GM18505 (cell line): ENCODE data around the gene PHEX.

ENCODE experiments used
- ATAC-seq: cut with Tn5 transposase; IDR thresholded peaks from one replicate; pipeline ENCODE4 v1.9.1; 2021; ENCODE audit not compliant: unreplicated experiment
- POLR2A ChIP-seq: IDR thresholded peaks from 4 replicates; pipeline ENCODE4 v1.6.1; 2011; ENCODE audit warnings: borderline replicate concordance; ENCODE audit not compliant: insufficient read depth, insufficient read length; ENCODE audit errors: extremely low read depth

PHEX gene

DNA sequence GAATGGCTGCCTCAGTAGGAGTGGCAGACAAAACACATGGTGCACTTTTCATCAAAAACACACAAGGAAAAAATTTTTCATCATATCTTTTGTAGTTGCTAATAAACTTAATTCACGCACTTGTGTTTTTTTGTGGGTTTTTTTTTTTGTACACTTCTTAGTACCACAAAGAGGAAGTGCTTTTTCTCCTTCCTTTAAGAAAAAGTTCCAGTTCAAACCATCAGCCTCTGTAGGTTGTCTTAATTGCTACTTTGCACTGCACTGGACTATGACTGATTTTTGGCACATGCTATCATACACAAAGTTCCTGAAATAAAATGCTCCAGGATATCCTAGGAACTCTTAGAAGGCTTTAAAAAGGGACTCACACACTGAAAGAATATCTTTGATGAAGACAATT, at the start of gene PHEX:
TSS of gene PHEX (plus strand) at position 242 of the 400 bp plus-strand sequence. CDS start 681 bp downstream, outside the sequence.
- no peak for TF ChIP-seq POLR2A
- ATAC-seq, result no peak

DNA sequence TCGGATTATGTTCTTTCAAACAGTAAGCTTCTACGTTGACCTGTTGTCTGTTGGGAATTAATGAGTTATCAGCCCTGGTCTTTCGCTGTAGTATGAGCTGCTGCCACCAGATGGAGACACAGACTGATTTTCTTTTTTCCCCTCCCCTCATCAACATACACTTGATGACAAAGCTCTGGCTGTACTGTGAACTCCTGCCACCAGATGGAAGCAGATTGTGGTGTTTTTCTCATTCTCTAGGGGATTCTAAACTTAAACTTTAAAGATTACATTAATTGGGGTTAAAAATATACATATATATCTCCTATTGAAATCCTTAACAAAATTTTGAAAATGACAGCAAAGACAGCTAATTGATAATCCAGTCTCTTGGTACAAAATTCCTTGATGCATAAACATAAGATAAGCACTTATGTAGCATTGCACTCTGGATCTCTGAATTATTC, 46.8 kb upstream of the PHEX start:
- ATAC-seq, result peak; percentile 93
- TF ChIP-seq POLR2A, result no peak

DNA sequence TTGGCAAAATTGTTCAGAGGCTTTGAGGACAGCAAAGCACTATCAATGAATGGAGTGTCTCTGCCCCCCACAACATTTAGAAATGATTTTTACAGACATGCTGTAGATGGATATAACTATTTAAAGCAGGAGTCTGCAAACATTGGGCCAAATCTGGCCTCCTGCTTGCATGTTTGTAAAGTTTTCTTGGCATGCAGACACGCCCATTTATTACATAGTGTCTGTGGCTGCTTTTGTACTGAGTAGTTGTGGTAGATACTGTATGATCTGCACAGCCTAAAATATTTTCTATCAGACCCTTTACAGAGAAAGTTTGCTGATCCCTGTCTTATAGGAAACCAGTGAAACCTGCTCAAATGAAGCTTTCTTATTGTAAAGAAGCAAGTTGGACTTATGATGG, 45.5 kb upstream of the PHEX start:
- no peak for ATAC-seq
- TF ChIP-seq POLR2A, result no peak

DNA sequence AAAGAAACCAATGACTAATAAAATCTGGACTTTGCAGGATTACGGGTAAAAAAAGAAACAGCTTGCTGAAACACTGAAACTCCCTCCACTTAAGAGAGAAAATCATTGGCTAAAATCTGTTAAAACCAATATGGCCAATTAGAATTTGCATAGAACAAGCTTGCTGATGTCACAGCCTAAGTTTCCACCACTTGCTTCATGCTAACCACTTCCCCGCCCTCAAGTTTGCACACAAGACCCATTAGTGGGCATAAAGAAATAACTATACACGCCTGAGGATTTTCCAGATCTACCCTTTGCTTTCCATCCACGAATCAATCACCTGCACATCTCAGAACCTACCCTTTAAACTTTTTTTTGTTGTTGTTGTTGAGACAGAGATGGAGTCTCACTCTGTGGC, 42.7 kb upstream of the PHEX start:
- no peak for ATAC-seq
- no peak for TF ChIP-seq POLR2A

DNA sequence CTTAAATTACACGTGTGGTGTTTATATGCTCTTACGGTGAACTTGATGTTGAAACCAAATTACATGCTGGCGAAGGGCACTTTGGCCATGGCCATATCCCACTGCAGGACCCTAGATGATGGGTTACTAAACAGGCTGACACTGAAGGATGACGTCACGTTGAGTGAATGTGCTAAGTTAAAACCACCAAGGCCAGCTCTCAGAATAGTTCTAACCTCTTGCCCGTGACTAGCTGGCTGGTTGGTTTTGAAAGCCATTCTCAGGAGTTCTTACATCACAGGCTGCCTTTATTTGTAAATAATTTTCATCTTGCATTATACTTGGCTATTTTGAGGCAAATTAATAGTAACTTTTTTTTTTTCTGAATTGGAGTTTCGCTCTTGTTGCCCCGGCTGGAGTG, 41.3 kb upstream of the PHEX start:
- no peak for ATAC-seq
- TF ChIP-seq POLR2A, result no peak

DNA sequence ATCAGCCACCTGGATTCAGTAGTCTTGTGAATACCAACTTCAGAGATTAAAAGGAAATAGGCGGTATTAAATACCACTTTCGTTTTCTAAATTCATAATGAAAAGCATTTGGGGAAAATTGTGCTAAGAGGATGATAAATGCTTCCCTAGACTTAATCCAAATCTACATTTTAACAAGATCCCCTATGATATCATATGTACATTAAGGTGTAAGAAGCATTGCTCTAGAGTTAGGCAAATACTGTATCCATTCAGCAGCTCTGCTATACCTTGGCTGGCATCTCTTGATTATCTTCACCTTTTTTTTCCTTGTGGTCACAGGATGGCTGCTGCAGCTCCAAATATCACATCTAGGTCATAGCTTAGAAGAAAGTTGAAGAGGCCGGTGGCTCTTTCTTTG, 40.6 kb upstream of the PHEX start:
- no peak for TF ChIP-seq POLR2A
- ATAC-seq, result no peak

DNA sequence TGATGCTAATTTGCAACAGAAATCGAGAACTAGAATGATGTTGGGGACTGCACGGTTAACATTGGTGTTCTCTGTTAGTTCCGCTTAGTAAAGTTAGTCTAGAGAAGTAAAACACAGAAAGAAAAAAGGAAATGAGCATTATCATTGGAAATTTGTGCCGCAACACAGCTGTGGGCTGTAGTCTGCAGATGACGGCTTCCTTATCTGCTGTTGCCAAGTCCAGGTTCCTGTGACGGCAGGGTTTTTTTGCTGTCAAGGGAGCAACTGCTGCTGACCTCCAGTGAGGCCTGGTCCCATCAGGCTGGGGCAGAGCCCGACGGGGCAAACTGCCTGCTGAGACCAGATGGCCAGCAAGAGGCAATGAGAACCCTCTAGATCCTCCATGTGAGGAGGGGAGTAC, 38.9 kb upstream of the PHEX start:
- no peak for TF ChIP-seq POLR2A
- peak; percentile 86 for ATAC-seq

DNA sequence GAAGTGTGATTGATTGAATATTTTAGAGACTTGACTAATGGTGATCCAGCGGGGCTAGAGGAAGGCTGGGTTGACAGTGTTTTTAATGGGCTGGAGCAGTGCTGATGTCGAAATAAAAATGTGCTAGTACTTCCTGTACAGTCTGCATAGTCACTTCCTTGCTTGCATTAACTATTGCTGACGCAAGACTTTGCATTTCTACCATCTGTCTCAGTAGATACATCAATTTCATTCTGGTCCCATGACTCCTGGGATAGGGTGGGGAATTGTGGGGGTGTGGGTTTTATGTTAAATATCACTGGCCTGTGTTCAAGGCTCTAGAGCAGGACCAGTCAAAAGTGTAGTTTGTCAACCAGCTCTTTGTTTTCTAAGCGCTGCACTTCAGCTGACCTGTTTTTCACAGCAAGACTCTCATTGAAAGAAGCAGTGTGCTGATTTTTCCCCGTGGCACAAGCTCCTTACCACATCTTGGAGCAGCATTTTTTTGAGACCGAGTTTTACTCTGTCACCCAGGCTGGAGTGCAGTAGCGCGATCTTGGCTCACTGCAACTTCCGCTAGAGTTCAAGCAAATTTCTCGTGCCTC, 35.2 kb upstream of the PHEX start:
- TF ChIP-seq POLR2A, result no peak
- no peak for ATAC-seq

DNA sequence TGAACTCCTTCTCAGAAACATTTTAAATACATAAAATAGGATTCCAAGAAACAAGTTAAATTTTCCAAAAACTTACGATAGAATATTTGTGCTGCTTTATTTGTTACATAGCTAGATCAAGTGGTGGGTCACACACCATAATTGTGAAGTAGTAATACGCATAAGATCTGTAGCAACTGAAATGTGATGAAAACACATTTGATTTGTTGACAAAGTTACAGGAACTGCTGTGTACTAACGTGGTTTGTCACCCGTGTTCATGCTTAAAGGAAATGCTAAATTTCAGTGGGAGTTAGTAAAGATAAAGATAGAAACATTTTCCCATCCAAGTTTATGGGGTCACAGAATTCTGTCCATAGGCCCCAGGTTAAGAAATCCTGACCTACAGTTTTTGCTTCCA, 34.1 kb upstream of the PHEX start:
- no peak for ATAC-seq
- no peak for TF ChIP-seq POLR2A

DNA sequence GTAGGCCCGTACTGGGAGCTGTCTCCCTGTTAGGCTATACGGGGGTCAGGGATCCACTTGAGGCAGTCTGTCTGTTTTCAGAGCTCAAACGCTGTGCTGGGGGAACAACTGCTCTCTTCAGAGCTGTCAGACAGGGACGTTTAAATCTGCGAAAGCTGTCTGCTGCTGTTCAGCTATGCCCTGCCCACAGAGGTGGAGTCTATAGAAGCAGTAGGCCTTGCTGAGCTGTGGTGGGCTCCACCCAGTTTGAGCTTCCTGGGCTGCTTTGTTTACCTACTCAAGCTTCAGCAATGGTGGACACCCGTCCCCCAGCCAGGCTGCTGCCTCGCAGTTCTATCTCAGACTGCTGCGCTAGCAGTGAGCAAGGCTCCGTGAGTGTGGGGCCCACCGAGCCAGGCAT, 27.3 kb upstream of the PHEX start:
- ATAC-seq, result no peak
- TF ChIP-seq POLR2A, result no peak

DNA sequence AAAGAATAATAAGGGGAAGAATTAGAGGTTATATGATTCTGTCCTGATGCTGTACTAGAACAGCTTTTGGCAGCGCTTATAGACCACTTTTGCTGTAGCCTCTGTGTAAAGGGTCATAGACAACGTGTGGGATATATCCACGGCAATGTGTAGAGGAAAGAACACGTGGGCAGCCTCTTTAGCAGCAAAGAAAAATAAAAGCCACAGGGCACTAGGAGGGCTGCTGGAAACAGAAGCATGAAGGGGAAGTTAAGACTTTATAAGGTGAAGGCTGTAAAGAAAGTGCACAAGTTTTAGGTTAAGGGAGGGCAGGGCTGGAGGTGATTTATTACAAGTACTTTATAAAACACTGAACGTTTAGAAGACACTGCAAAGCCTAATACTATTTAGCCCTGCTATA, 20.1 kb upstream of the PHEX start:
- TF ChIP-seq POLR2A, result no peak
- ATAC-seq, result no peak

DNA sequence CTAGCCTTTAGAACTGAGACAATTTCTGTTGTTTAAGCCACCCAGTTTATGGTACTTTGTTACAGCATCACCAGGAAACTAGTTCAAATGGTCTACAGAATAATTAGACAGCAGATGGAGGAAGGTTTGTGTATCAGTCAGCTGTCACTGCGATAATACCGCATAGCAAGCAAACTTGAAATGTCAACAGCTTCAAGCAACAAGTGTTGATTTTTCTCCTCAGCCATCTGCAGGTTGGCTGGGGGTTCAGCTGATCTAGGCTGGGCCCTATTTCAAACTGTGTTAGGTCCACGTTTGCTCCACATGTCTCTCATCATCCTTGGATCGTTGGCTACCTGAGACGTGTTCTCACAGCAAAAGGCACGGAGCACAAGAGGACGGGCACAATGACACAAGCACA, 19.2 kb upstream of the PHEX start:
- ATAC-seq, result no peak
- no peak for TF ChIP-seq POLR2A

DNA sequence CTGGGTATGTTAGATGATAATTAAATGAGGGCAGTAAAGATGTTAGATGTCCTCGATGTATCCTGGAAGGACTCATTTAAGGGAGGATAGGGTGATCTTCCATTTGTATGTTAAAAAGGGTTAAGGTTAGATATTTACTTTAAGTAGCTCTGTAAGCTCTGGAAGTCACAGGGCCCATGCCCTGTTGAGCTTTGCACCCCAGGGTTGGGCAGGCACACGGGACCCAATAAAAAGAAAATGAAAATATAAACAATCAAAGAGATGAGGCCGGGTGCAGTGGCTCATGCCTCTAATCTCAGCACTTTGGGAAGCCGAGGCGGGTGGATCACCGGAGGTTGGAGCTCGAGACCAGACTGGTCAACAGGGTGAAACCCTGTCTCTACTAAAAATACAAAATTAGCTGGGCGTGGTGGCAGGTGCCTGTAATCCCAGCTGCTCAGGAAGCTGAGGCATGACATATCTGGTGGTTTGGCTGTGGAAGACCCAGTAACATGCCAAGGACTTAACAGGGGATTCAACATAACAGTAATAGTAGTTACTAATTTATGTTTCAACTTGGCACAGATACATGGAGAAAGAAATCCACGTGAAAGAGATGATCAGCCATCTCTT, 16.9 kb upstream of the PHEX start:
- no peak for ATAC-seq

DNA sequence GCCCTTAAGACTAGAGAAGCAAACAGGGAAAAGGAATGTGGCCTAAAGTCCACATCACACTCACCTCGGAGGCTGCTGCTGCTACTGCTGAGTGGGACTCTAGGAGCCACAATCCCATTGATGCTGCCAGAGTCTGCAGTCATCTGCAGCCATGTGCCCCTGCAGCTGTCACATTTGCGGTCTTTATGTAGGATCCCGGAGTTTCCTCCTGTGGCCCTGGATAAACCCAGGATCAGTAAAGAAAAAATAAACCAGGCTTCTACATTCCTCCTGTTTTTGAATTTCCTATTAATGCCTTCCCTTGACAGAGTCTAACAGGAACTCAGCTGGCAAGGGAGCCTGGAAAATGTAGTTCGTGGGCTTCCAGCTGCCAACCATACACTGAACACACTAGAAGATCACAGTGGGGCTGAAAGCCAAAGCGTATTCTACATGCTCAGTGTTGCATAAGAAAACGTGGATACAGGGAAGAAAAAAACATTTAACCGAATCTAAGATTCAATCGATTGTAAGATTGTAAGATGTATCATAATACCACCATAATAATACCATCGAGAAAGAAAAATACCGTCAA, 10.3 kb upstream of the PHEX start:
- ATAC-seq, result no peak
- no peak for TF ChIP-seq POLR2A

More for the DNA sequence above, 16.9 kb upstream of the PHEX start:
- no peak for TF ChIP-seq POLR2A
